ENCODE data around the gene LLGL1.
A peak's percentile ranks its signal among the peaks of the same experiment; 100 is the strongest.

Gene LLGL1

GRCh38 chr17:18225121-18225641, at the start of gene LLGL1:
LLGL1 (plus strand) TSS chr17:18225635; CDS start chr17:18225683, 48 bp downstream.
- peak; percentile 90 to 97 (median 96) for DNase-seq

GRCh38 chr17:18176176-18176575, 49.3 kb upstream of the LLGL1 start:
- DNase-seq, result no peak

GRCh38 chr17:18177133-18177532, 48.3 kb upstream of the LLGL1 start:
- no peak for DNase-seq

- DNase-seq, result no peak
Observed at GRCh38 chr17:18177722-18178121, 47.7 kb upstream of the LLGL1 start.

GRCh38 chr17:18179196-18179595, 46.2 kb upstream of the LLGL1 start:
- DNase-seq, result no peak

GRCh38 chr17:18179804-18180203, 45.6 kb upstream of the LLGL1 start:
- no peak for DNase-seq

GRCh38 chr17:18181358-18181757, 44.1 kb upstream of the LLGL1 start:
- DNase-seq, result no peak

- no peak for DNase-seq
Observed at GRCh38 chr17:18182110-18182977, 43.1 kb upstream of the LLGL1 start.

GRCh38 chr17:18182978-18183333, 42.5 kb upstream of the LLGL1 start:
- DNase-seq, result peak; percentile 69 to 77 (median 76)

GRCh38 chr17:18183334-18184142, 41.9 kb upstream of the LLGL1 start, which contains the start of gene ALKBH5:
ALKBH5 (plus strand) TSS chr17:18183828; CDS start chr17:18184244, 416 bp downstream.
- DNase-seq, result peak; percentile 96 to 99 (median 98)

GRCh38 chr17:18184143-18185031, 41.0 kb upstream of the LLGL1 start:
- DNase-seq, result peak; percentile 31 to 58 (median 46)

- DNase-seq, result no peak
Observed at GRCh38 chr17:18185391-18185790, 40.0 kb upstream of the LLGL1 start.

GRCh38 chr17:18185832-18186626, 39.4 kb upstream of the LLGL1 start:
- no peak for DNase-seq

- DNase-seq, result no peak
Observed at GRCh38 chr17:18186627-18186982, 38.8 kb upstream of the LLGL1 start.

GRCh38 chr17:18187226-18187625, 38.2 kb upstream of the LLGL1 start:
- DNase-seq, result no peak

- no peak for DNase-seq
Observed at GRCh38 chr17:18187821-18188761, 37.3 kb upstream of the LLGL1 start.

GRCh38 chr17:18190628-18191235, 34.7 kb upstream of the LLGL1 start:
- DNase-seq, result no peak

- DNase-seq, result no peak
Observed at GRCh38 chr17:18191236-18191667, 34.2 kb upstream of the LLGL1 start.

- no peak for DNase-seq
Observed at GRCh38 chr17:18191967-18192366, 33.5 kb upstream of the LLGL1 start.

GRCh38 chr17:18194394-18194793, 31.0 kb upstream of the LLGL1 start:
- DNase-seq, result no peak

Measured in activated CD4-positive, CD25-positive, alpha-beta regulatory T cell (primary cell).